GM23338 (cell line): ENCODE measurements around the gene XYLB. TPM values are rescaled to one million over a fixed set of nuclear protein-coding genes. Genes with fewer than 3 reads are reported as not detected.

ENCODE experiments used
- ATAC-seq: fragments of 200-7000 bp; cut with Tn5 transposase; 3 replicates; pipeline ENCODE4 v1.9.1; 2020
- DNase-seq: peaks from one replicate; pipeline ENCODE4 v3.0.0-alpha.2; 2015; ENCODE audit warnings: low spot score
- H2AFZ ChIP-seq: fragments of 200-600 bp; sonication (generic); 2 replicates; pipeline ENCODE4 v1.8.0; 2016; ENCODE audit warnings: antibody characterized with exemption, mild to moderate bottlenecking, moderate library complexity
- H3F3A ChIP-seq: fragments of 200-600 bp; sonication (generic); replicated peaks from 2 replicates; pipeline ENCODE4 v1.8.0; 2017; ENCODE audit warnings: antibody characterized with exemption, mixed run types, low read depth
- H3K27ac ChIP-seq: fragments of 200-600 bp; sonication (generic); 2 replicates; pipeline ENCODE4 v1.6.1; 2016; ENCODE audit warnings: low read depth
- H3K27me3 ChIP-seq: fragments of 200-600 bp; sonication (generic); 2 replicates; pipeline ENCODE4 v1.8.0; 2016; ENCODE audit warnings: mild to moderate bottlenecking, mixed run types, moderate library complexity; ENCODE audit not compliant: insufficient read depth
- H3K36me3 ChIP-seq: fragments of 200-600 bp; sonication (generic); 2 replicates; pipeline ENCODE4 v1.8.0; 2016; ENCODE audit warnings: mild to moderate bottlenecking; ENCODE audit not compliant: insufficient read depth
- H3K4me1 ChIP-seq: fragments of 200-600 bp; sonication (generic); 2 replicates; pipeline ENCODE4 v1.8.0; 2016; ENCODE audit warnings: mild to moderate bottlenecking, moderate library complexity; ENCODE audit not compliant: insufficient read depth
- H3K4me2 ChIP-seq: fragments of 200-600 bp; sonication (generic); 2 replicates; pipeline ENCODE4 v1.7.1; 2017; ENCODE audit warnings: mixed run types
- H3K4me3 ChIP-seq: fragments of 200-600 bp; sonication (generic); 2 replicates; pipeline ENCODE4 v1.6.1; 2016; ENCODE audit warnings: mixed run types
- H3K79me2 ChIP-seq: fragments of 200-600 bp; sonication (generic); replicated peaks from 2 replicates; pipeline ENCODE4 v1.8.0; 2017; ENCODE audit warnings: mild to moderate bottlenecking; ENCODE audit not compliant: insufficient read depth
- H3K9me2 ChIP-seq: fragments of 200-600 bp; sonication (generic); 2 replicates; pipeline ENCODE4 v1.8.0; 2017; ENCODE audit not compliant: insufficient read depth
- H4K20me1 ChIP-seq: fragments of 200-600 bp; sonication (generic); replicated peaks from 2 replicates; pipeline ENCODE4 v1.8.0; 2017; ENCODE audit warnings: mild to moderate bottlenecking; ENCODE audit not compliant: insufficient read depth
- H3K27ac Mint-ChIP-seq: 2 replicates; pipeline ENCODE4 v1.8.0; 2020; ENCODE audit warnings: inconsistent platforms, mild to moderate bottlenecking, moderate library complexity, mixed read lengths
- H3K27me3 Mint-ChIP-seq: 3 replicates; pipeline ENCODE4 v1.8.0; 2022; ENCODE audit warnings: low read depth, mild to moderate bottlenecking, moderate library complexity, mixed read lengths, inconsistent platforms; ENCODE audit not compliant: insufficient read depth, poor library complexity
- H3K36me3 Mint-ChIP-seq: 3 replicates; pipeline ENCODE4 v1.8.0; 2021; ENCODE audit warnings: low read depth, mild to moderate bottlenecking, inconsistent platforms, moderate library complexity, mixed read lengths
- H3K4me1 Mint-ChIP-seq: 3 replicates; pipeline ENCODE4 v1.8.0; 2020; ENCODE audit warnings: mild to moderate bottlenecking, inconsistent platforms, mixed read lengths
- H3K4me3 Mint-ChIP-seq: 3 replicates; pipeline ENCODE4 v1.8.0; 2021; ENCODE audit warnings: moderate library complexity, mild to moderate bottlenecking, inconsistent platforms, mixed read lengths
- H3K9me3 Mint-ChIP-seq: 3 replicates; pipeline ENCODE4 v1.8.0; 2020; ENCODE audit warnings: moderate library complexity, mild to moderate bottlenecking, inconsistent platforms, mixed read lengths
- EZH2phosphoT487 ChIP-seq: fragments of 200-600 bp; sonication (generic); IDR thresholded peaks from one replicate; pipeline ENCODE4 v1.8.1; 2018; ENCODE audit warnings: antibody characterized with exemption; ENCODE audit not compliant: unreplicated experiment
- NANOG ChIP-seq: IDR thresholded peaks from 2 replicates; pipeline ENCODE4 v1.6.1; 2016; ENCODE audit warnings: antibody characterized with exemption, borderline replicate concordance
- STAT1 ChIP-seq: IDR thresholded peaks from one replicate; pipeline ENCODE4 v1.6.1; 2016; ENCODE audit warnings: antibody characterized with exemption; ENCODE audit not compliant: unreplicated experiment
- polyA plus RNA-seq: library from polyadenylated mRNA; unstranded; fragments of >200 nt; fragmentation: Nextera tagmentation; extraction: Ambion mirVana; gene quantifications from 2 replicates; pipeline ENCODE4 v1.2.1, GENCODE V29; 2016
- total RNA-seq: library from RNA; depleted of rRNA; stranded (reverse); fragments of >200 nt; shearing (Covaris generic); gene quantifications from 2 replicates; pipeline ENCODE4 v1.2.3, GENCODE V29; 2014
- TF ChIP-seq, protein P1 (sequence below), 2 experiments: fragments of 200-600 bp in 1 of 2; sonication (generic) in 1 of 2; conservative IDR thresholded peaks; 2 replicates each; pipeline versions ENCODE4 v1.5.1 to v1.6.1; 2016 to 2017; ENCODE audit warnings: antibody characterized with exemption in 2 of 2, low read depth in 2 of 2, mild to moderate bottlenecking in 2 of 2, moderate library complexity in 1 of 2
- TF ChIP-seq, protein P2 (sequence below): fragments of 250-450 bp; sonication (Bioruptor Pico); IDR thresholded peaks from 2 replicates; pipeline ENCODE4 v1.5.0; 2020; ENCODE audit warnings: mild to moderate bottlenecking, moderate library complexity

The XYLB gene
- total and polyA plus RNA-seq, 2 experiments from 2014 or later, result 1.6 to 3.3 TPM

DNA sequence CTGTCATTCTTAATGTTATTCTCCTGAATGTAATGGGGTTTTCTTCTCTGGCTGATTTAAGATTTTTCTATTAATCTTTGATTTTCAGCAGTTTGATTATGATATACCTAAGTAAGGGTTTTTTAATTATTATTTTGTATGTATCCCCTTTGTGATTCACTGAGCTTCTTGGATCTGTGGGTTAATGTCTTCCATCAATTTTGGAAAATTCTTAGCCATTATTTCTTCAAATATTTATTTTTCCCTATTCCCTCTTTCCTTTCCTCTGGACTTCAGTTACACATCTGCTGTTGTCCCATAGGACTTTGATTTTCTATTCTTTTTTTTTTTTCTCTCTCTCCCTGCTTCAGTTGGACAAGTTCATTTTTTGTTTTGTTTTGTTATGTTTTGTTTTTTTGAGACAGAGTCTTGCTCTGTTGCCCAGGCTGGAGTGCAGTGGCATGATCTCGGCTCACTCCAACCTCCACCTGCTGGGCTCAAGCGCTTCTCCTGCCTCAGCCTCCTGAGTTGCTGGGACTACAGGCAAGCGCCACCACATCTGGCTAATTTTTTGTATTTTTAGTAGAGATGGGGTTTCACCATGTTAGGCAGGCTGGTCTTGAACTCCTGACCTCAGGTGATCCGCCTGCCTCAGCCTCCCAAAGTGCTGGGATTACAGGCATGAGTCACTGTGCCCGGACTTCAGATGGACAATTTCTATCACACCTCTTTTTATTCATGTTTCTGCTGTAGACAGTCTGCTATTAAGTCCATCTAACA lies 40.6 kb downstream of the XYLB start:
- no peaks in the 10 kb centered on the region for H3F3A ChIP-seq
- no peak overlapping the region for H3K27ac ChIP-seq
- peaks cover 4% of the 10 kb centered on the region for H3K4me1 Mint-ChIP-seq
- TF ChIP-seq, protein P1, sequence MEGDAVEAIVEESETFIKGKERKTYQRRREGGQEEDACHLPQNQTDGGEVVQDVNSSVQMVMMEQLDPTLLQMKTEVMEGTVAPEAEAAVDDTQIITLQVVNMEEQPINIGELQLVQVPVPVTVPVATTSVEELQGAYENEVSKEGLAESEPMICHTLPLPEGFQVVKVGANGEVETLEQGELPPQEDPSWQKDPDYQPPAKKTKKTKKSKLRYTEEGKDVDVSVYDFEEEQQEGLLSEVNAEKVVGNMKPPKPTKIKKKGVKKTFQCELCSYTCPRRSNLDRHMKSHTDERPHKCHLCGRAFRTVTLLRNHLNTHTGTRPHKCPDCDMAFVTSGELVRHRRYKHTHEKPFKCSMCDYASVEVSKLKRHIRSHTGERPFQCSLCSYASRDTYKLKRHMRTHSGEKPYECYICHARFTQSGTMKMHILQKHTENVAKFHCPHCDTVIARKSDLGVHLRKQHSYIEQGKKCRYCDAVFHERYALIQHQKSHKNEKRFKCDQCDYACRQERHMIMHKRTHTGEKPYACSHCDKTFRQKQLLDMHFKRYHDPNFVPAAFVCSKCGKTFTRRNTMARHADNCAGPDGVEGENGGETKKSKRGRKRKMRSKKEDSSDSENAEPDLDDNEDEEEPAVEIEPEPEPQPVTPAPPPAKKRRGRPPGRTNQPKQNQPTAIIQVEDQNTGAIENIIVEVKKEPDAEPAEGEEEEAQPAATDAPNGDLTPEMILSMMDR (conservative IDR thresholded peaks at IDR 0.05; ENCODE audit: low read depth in 2 of 2), result no peak
- TF ChIP-seq EZH2phosphoT487 (no peak), STAT1 (no peak), NANOG (no peak)
- TF ChIP-seq, protein P2, sequence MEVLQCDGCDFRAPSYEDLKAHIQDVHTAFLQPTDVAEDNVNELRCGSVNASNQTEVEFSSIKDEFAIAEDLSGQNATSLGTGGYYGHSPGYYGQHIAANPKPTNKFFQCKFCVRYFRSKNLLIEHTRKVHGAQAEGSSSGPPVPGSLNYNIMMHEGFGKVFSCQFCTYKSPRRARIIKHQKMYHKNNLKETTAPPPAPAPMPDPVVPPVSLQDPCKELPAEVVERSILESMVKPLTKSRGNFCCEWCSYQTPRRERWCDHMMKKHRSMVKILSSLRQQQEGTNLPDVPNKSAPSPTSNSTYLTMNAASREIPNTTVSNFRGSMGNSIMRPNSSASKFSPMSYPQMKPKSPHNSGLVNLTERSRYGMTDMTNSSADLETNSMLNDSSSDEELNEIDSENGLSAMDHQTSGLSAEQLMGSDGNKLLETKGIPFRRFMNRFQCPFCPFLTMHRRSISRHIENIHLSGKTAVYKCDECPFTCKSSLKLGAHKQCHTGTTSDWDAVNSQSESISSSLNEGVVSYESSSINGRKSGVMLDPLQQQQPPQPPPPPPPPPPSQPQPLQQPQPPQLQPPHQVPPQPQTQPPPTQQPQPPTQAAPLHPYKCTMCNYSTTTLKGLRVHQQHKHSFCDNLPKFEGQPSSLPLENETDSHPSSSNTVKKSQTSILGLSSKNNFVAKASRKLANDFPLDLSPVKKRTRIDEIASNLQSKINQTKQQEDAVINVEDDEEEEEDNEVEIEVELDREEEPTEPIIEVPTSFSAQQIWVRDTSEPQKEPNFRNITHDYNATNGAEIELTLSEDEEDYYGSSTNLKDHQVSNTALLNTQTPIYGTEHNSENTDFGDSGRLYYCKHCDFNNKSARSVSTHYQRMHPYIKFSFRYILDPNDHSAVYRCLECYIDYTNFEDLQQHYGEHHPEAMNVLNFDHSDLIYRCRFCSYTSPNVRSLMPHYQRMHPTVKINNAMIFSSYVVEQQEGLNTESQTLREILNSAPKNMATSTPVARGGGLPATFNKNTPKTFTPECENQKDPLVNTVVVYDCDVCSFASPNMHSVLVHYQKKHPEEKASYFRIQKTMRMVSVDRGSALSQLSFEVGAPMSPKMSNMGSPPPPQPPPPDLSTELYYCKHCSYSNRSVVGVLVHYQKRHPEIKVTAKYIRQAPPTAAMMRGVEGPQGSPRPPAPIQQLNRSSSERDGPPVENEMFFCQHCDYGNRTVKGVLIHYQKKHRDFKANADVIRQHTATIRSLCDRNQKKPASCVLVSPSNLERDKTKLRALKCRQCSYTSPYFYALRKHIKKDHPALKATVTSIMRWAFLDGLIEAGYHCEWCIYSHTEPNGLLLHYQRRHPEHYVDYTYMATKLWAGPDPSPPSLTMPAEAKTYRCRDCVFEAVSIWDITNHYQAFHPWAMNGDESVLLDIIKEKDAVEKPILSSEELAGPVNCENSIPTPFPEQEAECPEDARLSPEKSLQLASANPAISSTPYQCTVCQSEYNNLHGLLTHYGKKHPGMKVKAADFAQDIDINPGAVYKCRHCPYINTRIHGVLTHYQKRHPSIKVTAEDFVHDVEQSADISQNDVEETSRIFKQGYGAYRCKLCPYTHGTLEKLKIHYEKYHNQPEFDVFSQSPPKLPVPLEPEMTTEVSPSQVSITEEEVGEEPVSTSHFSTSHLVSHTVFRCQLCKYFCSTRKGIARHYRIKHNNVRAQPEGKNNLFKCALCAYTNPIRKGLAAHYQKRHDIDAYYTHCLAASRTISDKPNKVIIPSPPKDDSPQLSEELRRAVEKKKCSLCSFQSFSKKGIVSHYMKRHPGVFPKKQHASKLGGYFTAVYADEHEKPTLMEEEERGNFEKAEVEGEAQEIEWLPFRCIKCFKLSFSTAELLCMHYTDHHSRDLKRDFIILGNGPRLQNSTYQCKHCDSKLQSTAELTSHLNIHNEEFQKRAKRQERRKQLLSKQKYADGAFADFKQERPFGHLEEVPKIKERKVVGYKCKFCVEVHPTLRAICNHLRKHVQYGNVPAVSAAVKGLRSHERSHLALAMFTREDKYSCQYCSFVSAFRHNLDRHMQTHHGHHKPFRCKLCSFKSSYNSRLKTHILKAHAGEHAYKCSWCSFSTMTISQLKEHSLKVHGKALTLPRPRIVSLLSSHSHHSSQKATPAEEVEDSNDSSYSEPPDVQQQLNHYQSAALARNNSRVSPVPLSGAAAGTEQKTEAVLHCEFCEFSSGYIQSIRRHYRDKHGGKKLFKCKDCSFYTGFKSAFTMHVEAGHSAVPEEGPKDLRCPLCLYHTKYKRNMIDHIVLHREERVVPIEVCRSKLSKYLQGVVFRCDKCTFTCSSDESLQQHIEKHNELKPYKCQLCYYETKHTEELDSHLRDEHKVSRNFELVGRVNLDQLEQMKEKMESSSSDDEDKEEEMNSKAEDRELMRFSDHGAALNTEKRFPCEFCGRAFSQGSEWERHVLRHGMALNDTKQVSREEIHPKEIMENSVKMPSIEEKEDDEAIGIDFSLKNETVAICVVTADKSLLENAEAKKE (CRISPR knock-in tag), result no peak
- no peak overlapping the region for H3K4me3 ChIP-seq
- H3K36me3 ChIP-seq, result no peaks in the 10 kb centered on the region
- no peak overlapping the region for H3K4me3 Mint-ChIP-seq
- H3K27ac Mint-ChIP-seq, result no peak overlapping the region
- no peak for ATAC-seq
- no peak for DNase-seq
- H3K27me3 ChIP-seq, result no peaks in the 10 kb centered on the region
- no peak overlapping the region for H3K4me2 ChIP-seq
- H3K9me2 ChIP-seq, result no peaks in the 10 kb centered on the region
- H3K9me3 Mint-ChIP-seq, result peaks cover 4% of the 10 kb centered on the region; the same call in 1 of the 3 replicates
- H4K20me1 ChIP-seq, result no peaks in the 10 kb centered on the region
- no peaks in the 10 kb centered on the region for H3K4me1 ChIP-seq
- peaks cover 19% of the 10 kb centered on the region; the same call in 2 of the 3 replicates for H3K36me3 Mint-ChIP-seq
- no peaks in the 10 kb centered on the region for H3K79me2 ChIP-seq
- H3K27me3 Mint-ChIP-seq, result peaks cover 3% of the 10 kb centered on the region
- no peak overlapping the region for H2AFZ ChIP-seq
